A549 (cell line): Measurements from ENCODE around the gene SLC49A3. TPM values are rescaled to one million over a fixed set of nuclear protein-coding genes. Genes with fewer than 3 reads are reported as not detected.

ENCODE experiments used
- ATAC-seq, 2 experiments: fragments of 200-7000 bp in 1 of 2; fragments of >200 bp in 1 of 2; cut with Nextera tagmentation in 1 of 2; cut with Tn5 transposase in 1 of 2; 3 replicates each; pipeline versions ENCODE4 v1.8.0 to v1.9.1; 2018 to 2020; ENCODE audit warnings: mild to moderate bottlenecking in 1 of 2, moderate library complexity in 1 of 2
- CTCF ChIA-PET: fragments of 300-600 bp; sonication (Branson Sonifier 250); formaldehyde crosslinking; extraction: SDS; loops from one replicate; lab custom pipeline; 2021; ENCODE audit warnings: antibody characterized with exemption, inconsistent platforms; lab: Yijun Ruan, JAX
- POLR2A ChIA-PET: fragments of 350-600 bp; formaldehyde crosslinking; extraction: SDS; loops from one replicate; lab custom pipeline; 2021; ENCODE audit warnings: antibody characterized with exemption, inconsistent platforms; lab: Yijun Ruan, JAX
- DNase-seq, 2 experiments: peaks; one replicate each; pipeline versions ENCODE4 v3.0.0 to v3.0.0-alpha.2; 2011 to 2016; ENCODE audit warnings: low read depth in 1 of 2, low spot score in 1 of 2
- FAIRE-seq: peaks from 2 replicates; lab custom pipeline; 2011; peaks lifted over from hg19 to GRCh38; lab: Jason Lieb, UNC
- H3K27ac ChIP-seq, 2 experiments: fragments of >200 bp; sonication (Bioruptor Twin); formaldehyde crosslinking; 3 replicates each; pipeline ENCODE4 v1.5.1; 2016 to 2017
- H3K4me1 ChIP-seq: fragments of >200 bp; sonication (Bioruptor Twin); formaldehyde crosslinking; 3 replicates; pipeline ENCODE4 v1.6.1; 2016
- H3K4me2 ChIP-seq: fragments of >200 bp; sonication (Bioruptor Twin); formaldehyde crosslinking; 3 replicates; pipeline ENCODE4 v1.6.1; 2016
- H3K4me3 ChIP-seq: fragments of >200 bp; sonication (Bioruptor Twin); formaldehyde crosslinking; 3 replicates; pipeline ENCODE4 v1.5.1; 2016
- H3K9me3 ChIP-seq: fragments of >200 bp; sonication (Bioruptor Twin); formaldehyde crosslinking; 3 replicates; pipeline ENCODE4 v1.6.1; 2016
- CBX2 ChIP-seq: fragments of 200-600 bp; sonication (generic); IDR thresholded peaks from 2 replicates; pipeline ENCODE4 v1.6.1; 2016; ENCODE audit warnings: low read depth, mild to moderate bottlenecking, borderline replicate concordance
- CEBPB ChIP-seq, 2 experiments: fragments of >200 bp in 1 of 2; sonication (Bioruptor Twin) in 1 of 2; formaldehyde crosslinking in 1 of 2; IDR thresholded peaks; 2 replicates each; pipeline ENCODE4 v1.6.1; 2012 to 2016
- CHD2 ChIP-seq: fragments of 150-350 bp; IDR thresholded peaks from 2 replicates; pipeline ENCODE4 v1.6.1; 2014; ENCODE audit warnings: low read length; ENCODE audit not compliant: partially characterized antibody
- ESRRA ChIP-seq: fragments of 150-350 bp; IDR thresholded peaks from 2 replicates; pipeline ENCODE4 v1.6.1; 2014; ENCODE audit warnings: mild to moderate bottlenecking, low read length, borderline replicate concordance
- FOSB ChIP-seq: fragments of 250-450 bp; sonication (Bioruptor Pico); IDR thresholded peaks from 2 replicates; pipeline ENCODE4 v1.5.0; 2020; ENCODE audit warnings: mild to moderate bottlenecking, moderate library complexity
- FOSL2 ChIP-seq, 2 experiments: fragments of 450-650 bp in 1 of 2; fragments of >200 bp in 1 of 2; sonication (Bioruptor Twin) in 1 of 2; formaldehyde crosslinking; IDR thresholded peaks; 2 replicates each; pipeline versions ENCODE4 v1.5.0 to v1.6.1; 2016 to 2020; ENCODE audit warnings: mild to moderate bottlenecking in 1 of 2, moderate library complexity in 1 of 2
- FOXS1 ChIP-seq: fragments of 250-450 bp; sonication (Bioruptor Pico); IDR thresholded peaks from 2 replicates; pipeline ENCODE4 v1.5.0; 2020; ENCODE audit warnings: mild to moderate bottlenecking, moderate library complexity
- HES2 ChIP-seq: fragments of >200 bp; sonication (Bioruptor Twin); formaldehyde crosslinking; IDR thresholded peaks from 2 replicates; pipeline ENCODE4 v1.6.1; 2016
- HEYL ChIP-seq: fragments of 250-450 bp; sonication (Bioruptor Pico); IDR thresholded peaks from 2 replicates; pipeline ENCODE4 v1.8.0; 2021; ENCODE audit warnings: mild to moderate bottlenecking, moderate library complexity
- HOXA7 ChIP-seq: fragments of 250-450 bp; sonication (Bioruptor Pico); IDR thresholded peaks from 2 replicates; pipeline ENCODE4 v1.5.0; 2020; ENCODE audit warnings: mild to moderate bottlenecking, moderate library complexity
- HOXB5 ChIP-seq: fragments of 250-450 bp; sonication (Bioruptor Pico); IDR thresholded peaks from 2 replicates; pipeline ENCODE4 v1.5.0; 2020; ENCODE audit warnings: mild to moderate bottlenecking, moderate library complexity
- JUN ChIP-seq, 2 experiments: fragments of >200 bp; sonication (Bioruptor Twin); formaldehyde crosslinking; IDR thresholded peaks; 2 replicates in 1 of 2; 3 replicates in 1 of 2; pipeline ENCODE4 v1.6.1; 2016 to 2017
- KDM1A ChIP-seq: fragments of 200-600 bp; sonication (generic); IDR thresholded peaks from 2 replicates; pipeline ENCODE4 v1.6.1; 2016; ENCODE audit warnings: low read depth, mild to moderate bottlenecking
- MAFK ChIP-seq: fragments of 450-650 bp; IDR thresholded peaks from 2 replicates; pipeline ENCODE4 v1.6.1; 2014; ENCODE audit not compliant: partially characterized antibody
- NFE2L2 ChIP-seq: fragments of 150-350 bp; conservative IDR thresholded peaks from 2 replicates; pipeline ENCODE4 v1.6.1; 2014; ENCODE audit warnings: low read length
- POLR2A ChIP-seq: IDR thresholded peaks from 2 replicates; pipeline ENCODE4 v1.6.1; 2012; ENCODE audit warnings: mild to moderate bottlenecking, low read length
- RARB ChIP-seq: fragments of 250-450 bp; sonication (Bioruptor Pico); IDR thresholded peaks from 2 replicates; pipeline ENCODE4 v1.8.0; 2021; ENCODE audit warnings: mild to moderate bottlenecking, moderate library complexity
- RNF2 ChIP-seq: fragments of 200-600 bp; sonication (generic); IDR thresholded peaks from 2 replicates; pipeline ENCODE4 v1.6.1; 2016; ENCODE audit warnings: low read depth, mild to moderate bottlenecking, antibody characterized with exemption, moderate library complexity, borderline replicate concordance
- TFCP2L1 ChIP-seq: fragments of 250-450 bp; sonication (Bioruptor Pico); IDR thresholded peaks from 2 replicates; pipeline ENCODE4 v1.5.0; 2021; ENCODE audit warnings: mild to moderate bottlenecking
- TP53 ChIP-seq: fragments of 250-450 bp; sonication (Bioruptor Pico); IDR thresholded peaks from 2 replicates; pipeline ENCODE4 v1.5.0; 2021; ENCODE audit warnings: mild to moderate bottlenecking, moderate library complexity
- ZFP36 ChIP-seq: fragments of 450-650 bp; IDR thresholded peaks from 2 replicates; pipeline ENCODE4 v1.6.1; 2014; ENCODE audit warnings: borderline replicate concordance; ENCODE audit not compliant: partially characterized antibody
- WGBS: methylation state at CpG from one replicate; pipeline ENCODE4 v1.1.6; 2017; ENCODE audit errors: missing lambda C conversion rate; 5-methylcytosine and 5-hydroxymethylcytosine counted together
- polyA plus RNA-seq, 4 experiments: library from polyadenylated mRNA; depleted of rRNA in 3 of 4; stranded (reverse); fragments of >200 nt; fragmentation: RNase III in 1 of 4; extraction: RNeasy Plus Mini Kit Qiagen cat#74134 plus additional on column Dnase treatment in 1 of 4; gene quantifications; 2 replicates in 3 of 4; 3 replicates in 1 of 4; pipeline ENCODE4 v1.2.3, GENCODE V29; 2011 to 2017
- TF ChIP-seq, protein P1 (sequence below): IDR thresholded peaks from 2 replicates; pipeline ENCODE4 v1.6.1; 2012; ENCODE audit warnings: low read depth, borderline replicate concordance
- TF ChIP-seq, protein P2 (sequence below): fragments of 150-350 bp; IDR thresholded peaks from 2 replicates; pipeline ENCODE4 v1.6.1; 2014; ENCODE audit warnings: low read depth, mild to moderate bottlenecking, low read length
- TF ChIP-seq, protein P3 (sequence below): fragments of 250-450 bp; sonication (Bioruptor Pico); IDR thresholded peaks from 2 replicates; pipeline ENCODE4 v1.5.0; 2021; ENCODE audit warnings: mild to moderate bottlenecking, moderate library complexity, borderline replicate concordance
- TF ChIP-seq, protein P4 (sequence below): fragments of 450-650 bp; IDR thresholded peaks from 2 replicates; pipeline ENCODE4 v1.6.1; 2014; ENCODE audit warnings: antibody characterized with exemption

SLC49A3 gene
- polyA plus RNA-seq, 2 of the 4 experiments (the other 2 are of a cell fraction), result 0.05 to 0.12 TPM

DNA sequence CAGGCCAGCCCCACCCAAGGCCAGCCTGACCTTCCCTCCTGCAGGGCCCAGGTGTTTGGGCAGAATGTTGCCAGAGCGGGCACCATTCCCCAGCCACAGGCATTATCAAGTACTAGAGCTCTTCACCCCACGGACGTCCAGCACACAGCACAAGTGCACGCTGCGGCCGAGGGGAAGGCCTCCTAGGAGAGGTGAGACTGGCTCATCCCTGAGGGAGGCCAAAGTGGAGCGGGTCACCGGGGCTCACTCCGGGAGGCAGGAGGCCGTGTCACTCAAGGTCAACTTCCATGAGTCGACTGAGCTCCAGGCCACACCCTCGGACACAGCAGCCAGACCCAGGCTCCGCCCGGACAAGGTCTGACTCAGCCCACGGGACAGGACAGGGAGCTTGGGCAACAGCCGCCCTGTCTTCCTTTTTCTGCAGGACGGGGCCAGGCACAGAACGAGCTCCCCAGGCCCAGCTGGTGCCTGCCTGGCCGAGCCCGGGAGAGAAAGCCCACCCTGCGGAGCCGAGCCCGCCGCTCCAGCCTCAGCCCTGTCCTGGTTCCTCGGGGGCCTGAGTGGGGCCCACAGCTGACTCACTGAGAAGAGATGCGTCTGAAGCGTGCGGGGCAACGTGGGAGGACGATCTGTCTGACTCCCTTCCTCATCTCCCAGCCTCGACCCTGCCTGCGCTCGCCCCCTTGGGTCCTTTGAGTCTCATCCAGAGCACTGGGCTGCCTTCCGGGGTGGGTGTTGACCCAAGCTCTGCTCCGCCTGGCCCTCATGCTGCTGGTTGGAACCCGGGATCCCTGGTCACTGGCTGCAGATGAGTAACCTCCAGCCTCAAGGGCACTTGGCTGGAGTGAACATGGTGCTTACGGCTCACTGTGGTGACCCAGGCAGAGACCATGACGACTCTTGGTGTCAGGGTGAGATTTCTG lies 1.6 kb downstream of the SLC49A3 start:
- TF ChIP-seq POLR2A (peak; percentile 52), HEYL (CRISPR knock-in tag) (no peak), CEBPB (IDR thresholded peaks at IDR 0.05) (peak; percentile 7 to 44; a peak in 2 of 4 replicates), HOXA7 (CRISPR knock-in tag) (no peak), FOSL2 (IDR thresholded peaks at IDR 0.05) (0 out of 2 replicates have a peak, but pooled peaks have one; percentile 5), FOSL2 (CRISPR knock-in tag; IDR thresholded peaks at IDR 0.05) (peak; percentile 68), JUN (IDR thresholded peaks at IDR 0.05) (peak in 1 of 2 experiments; percentile 46; a peak in 2 of 5 replicates), ESRRA (peak; percentile 75)
- TF ChIP-seq, protein P1, sequence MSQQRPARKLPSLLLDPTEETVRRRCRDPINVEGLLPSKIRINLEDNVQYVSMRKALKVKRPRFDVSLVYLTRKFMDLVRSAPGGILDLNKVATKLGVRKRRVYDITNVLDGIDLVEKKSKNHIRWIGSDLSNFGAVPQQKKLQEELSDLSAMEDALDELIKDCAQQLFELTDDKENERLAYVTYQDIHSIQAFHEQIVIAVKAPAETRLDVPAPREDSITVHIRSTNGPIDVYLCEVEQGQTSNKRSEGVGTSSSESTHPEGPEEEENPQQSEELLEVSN, result 0 out of 2 replicates have a peak, but pooled peaks have one; percentile 15
- Histone ChIP-seq H3K4me1 (peaks cover 23% of the 10 kb centered on the region), H3K4me3 (peak overlapping the region; percentile 20; the same call in 2 of the 3 replicates), H3K27ac (peak overlapping the region; percentile 76 to 98), H3K9me3 (no peaks in the 10 kb centered on the region), H3K4me2 (peak overlapping the region; percentile 74)
- FAIRE-seq, result no peak
- DNase-seq, result peak; percentile 87 to 91
- ChIA-PET POLR2A (interaction anchor here (1.0 to 1.3 kb wide), 2 partner anchors 8 to 13 kb away, joined by 4 to 10 read pairs; partner anchors contain the start of genes ATP5ME and MYL5), CTCF (interaction anchor here (1.2 kb wide), 1 partner anchor 55 kb away, joined by 5 read pairs; no protein-coding TSS in a partner anchor)
- 4% methylated on average over 11 of the region's 38 CpGs for WGBS
- ATAC-seq, result peak; percentile 83 to 90

DNA sequence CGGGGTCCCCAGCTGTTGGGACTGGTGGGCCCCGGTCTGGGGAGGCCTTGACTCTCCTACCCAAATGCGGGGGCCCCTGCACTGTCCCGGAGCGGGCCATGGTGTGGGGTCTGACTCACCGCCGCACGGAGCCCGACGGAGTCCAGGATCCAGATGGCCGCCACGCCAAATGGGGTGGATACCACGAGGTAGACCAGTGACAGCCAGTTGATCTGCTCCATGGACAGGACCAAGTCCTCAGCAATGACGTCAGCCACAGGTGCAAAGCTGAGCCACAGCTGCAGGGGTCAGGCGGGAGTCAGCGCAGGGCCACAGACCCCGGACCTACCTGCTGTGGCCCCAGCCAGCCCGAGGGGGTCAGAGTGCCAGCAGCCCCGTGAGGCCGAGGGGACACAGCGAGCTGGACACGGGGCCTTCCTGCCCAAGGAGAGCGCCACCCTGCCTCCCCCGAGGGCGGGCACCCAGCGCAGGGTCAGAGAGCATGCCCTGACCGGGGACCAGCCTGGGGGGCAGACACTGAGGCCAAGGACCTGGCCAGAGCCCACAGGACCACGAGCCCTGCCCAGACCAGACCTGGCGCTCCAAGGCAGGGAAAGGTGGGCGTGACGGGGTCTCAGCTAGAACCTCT lies 2.4 kb downstream of the SLC49A3 start:
- Histone ChIP-seq H3K27ac (peak overlapping the region; percentile 76 to 98), H3K9me3 (no peaks in the 10 kb centered on the region), H3K4me2 (peak overlapping the region; percentile 74), H3K4me3 (no peak overlapping the region), H3K4me1 (peaks cover 27% of the 10 kb centered on the region)
- ATAC-seq (peak in 1 of 2 experiments; percentile 3; a peak in 4 of 6 replicates), DNase-seq (no peak), FAIRE-seq (no peak)
- WGBS, result 100% methylated on average over 2 of the region's 31 CpGs
- TF ChIP-seq MAFK (no peak), NFE2L2 (no peak), CBX2 (no peak), TFCP2L1 (CRISPR knock-in tag) (no peak), RARB (no peak), HOXB5 (CRISPR knock-in tag) (no peak), CHD2 (no peak), ZFP36 (no peak), TP53 (no peak), RNF2 (no peak), HES2 (no peak), FOXS1 (CRISPR knock-in tag) (no peak), CEBPB (IDR thresholded peaks at IDR 0.05) (no peak), FOSB (no peak), KDM1A (no peak)
- TF ChIP-seq, protein P2, sequence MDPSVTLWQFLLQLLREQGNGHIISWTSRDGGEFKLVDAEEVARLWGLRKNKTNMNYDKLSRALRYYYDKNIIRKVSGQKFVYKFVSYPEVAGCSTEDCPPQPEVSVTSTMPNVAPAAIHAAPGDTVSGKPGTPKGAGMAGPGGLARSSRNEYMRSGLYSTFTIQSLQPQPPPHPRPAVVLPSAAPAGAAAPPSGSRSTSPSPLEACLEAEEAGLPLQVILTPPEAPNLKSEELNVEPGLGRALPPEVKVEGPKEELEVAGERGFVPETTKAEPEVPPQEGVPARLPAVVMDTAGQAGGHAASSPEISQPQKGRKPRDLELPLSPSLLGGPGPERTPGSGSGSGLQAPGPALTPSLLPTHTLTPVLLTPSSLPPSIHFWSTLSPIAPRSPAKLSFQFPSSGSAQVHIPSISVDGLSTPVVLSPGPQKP, result no peak
- TF ChIP-seq, protein P3, sequence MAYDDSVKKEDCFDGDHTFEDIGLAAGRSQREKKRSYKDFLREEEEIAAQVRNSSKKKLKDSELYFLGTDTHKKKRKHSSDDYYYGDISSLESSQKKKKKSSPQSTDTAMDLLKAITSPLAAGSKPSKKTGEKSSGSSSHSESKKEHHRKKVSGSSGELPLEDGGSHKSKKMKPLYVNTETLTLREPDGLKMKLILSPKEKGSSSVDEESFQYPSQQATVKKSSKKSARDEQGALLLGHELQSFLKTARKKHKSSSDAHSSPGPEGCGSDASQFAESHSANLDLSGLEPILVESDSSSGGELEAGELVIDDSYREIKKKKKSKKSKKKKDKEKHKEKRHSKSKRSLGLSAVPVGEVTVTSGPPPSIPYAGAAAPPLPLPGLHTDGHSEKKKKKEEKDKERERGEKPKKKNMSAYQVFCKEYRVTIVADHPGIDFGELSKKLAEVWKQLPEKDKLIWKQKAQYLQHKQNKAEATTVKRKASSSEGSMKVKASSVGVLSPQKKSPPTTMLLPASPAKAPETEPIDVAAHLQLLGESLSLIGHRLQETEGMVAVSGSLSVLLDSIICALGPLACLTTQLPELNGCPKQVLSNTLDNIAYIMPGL (CRISPR knock-in tag), result no peak
- TF ChIP-seq, protein P4, sequence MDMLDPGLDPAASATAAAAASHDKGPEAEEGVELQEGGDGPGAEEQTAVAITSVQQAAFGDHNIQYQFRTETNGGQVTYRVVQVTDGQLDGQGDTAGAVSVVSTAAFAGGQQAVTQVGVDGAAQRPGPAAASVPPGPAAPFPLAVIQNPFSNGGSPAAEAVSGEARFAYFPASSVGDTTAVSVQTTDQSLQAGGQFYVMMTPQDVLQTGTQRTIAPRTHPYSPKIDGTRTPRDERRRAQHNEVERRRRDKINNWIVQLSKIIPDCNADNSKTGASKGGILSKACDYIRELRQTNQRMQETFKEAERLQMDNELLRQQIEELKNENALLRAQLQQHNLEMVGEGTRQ, result no peak
- CTCF ChIA-PET, result no interaction called here
- POLR2A ChIA-PET, result interaction anchor here (1.0 to 1.3 kb wide), 2 partner anchors 8 to 12 kb away, joined by 4 to 10 read pairs; partner anchors contain the start of genes ATP5ME and MYL5
